Neural cell (in vitro differentiated cells): Measurements from ENCODE around the gene FGFBP2. TPM values are rescaled to one million over a fixed set of nuclear protein-coding genes. Genes with fewer than 3 reads are reported as not detected.

Experiments
- H2AFZ ChIP-seq: fragments of 200-600, 300-800 bp; sonication (generic), shearing (Covaris generic); 2 replicates; pipeline ENCODE4 v1.6.0; 2014; ENCODE audit warnings: low read depth, mild to moderate bottlenecking, antibody characterized with exemption, low read length, moderate library complexity
- H3F3A ChIP-seq: fragments of 200-600 bp; shearing (Covaris generic); 2 replicates; pipeline ENCODE4 v1.6.1; 2016; ENCODE audit warnings: mild to moderate bottlenecking, moderate library complexity, mixed read lengths, antibody characterized with exemption, low read length; ENCODE audit not compliant: insufficient read depth, poor library complexity, severe bottlenecking
- H3K27ac ChIP-seq: fragments of 200-600, 300-800 bp; sonication (generic), shearing (Covaris generic); 2 replicates; pipeline ENCODE4 v1.5.1; 2014; ENCODE audit warnings: mild to moderate bottlenecking, low read length, moderate library complexity
- H3K27me3 ChIP-seq: fragments of 300-800, 200-600 bp; sonication (generic), shearing (Covaris generic); 2 replicates; pipeline ENCODE4 v1.6.0; 2014; ENCODE audit warnings: mild to moderate bottlenecking, low read depth, low read length, moderate library complexity; ENCODE audit not compliant: insufficient read depth
- H3K36me3 ChIP-seq: fragments of 300-800, 200-600 bp; sonication (generic), shearing (Covaris generic); 2 replicates; pipeline ENCODE4 v1.5.1; 2014; ENCODE audit warnings: mild to moderate bottlenecking, antibody characterized with exemption, low read length, moderate library complexity; ENCODE audit not compliant: insufficient read depth
- H3K4me2 ChIP-seq: fragments of 300-800, 200-600 bp; sonication (generic), shearing (Covaris generic); 2 replicates; pipeline ENCODE4 v1.6.0; 2014; ENCODE audit warnings: mild to moderate bottlenecking, low read length
- H3K4me3 ChIP-seq: fragments of 300-800, 200-600 bp; sonication (generic), shearing (Covaris generic); 2 replicates; pipeline ENCODE4 v1.5.1; 2014; ENCODE audit warnings: mild to moderate bottlenecking, low read length, moderate library complexity
- H3K79me2 ChIP-seq: fragments of 200-600 bp; shearing (Covaris generic); replicated peaks from 2 replicates; pipeline ENCODE4 v1.6.0; 2014; ENCODE audit warnings: mild to moderate bottlenecking, low read length, moderate library complexity; ENCODE audit not compliant: insufficient read depth
- H3K9ac ChIP-seq: fragments of 300-800, 200-600 bp; sonication (generic), shearing (Covaris generic); 2 replicates; pipeline ENCODE4 v1.6.1; 2016; ENCODE audit warnings: mild to moderate bottlenecking, low read length, mixed read lengths
- H3K9me2 ChIP-seq: fragments of 200-600 bp; shearing (Covaris generic); 2 replicates; pipeline ENCODE4 v1.6.1; 2016; ENCODE audit warnings: mild to moderate bottlenecking, low read length, mixed read lengths; ENCODE audit not compliant: insufficient read depth
- H3K9me3 ChIP-seq: fragments of 200-600, 300-800 bp; sonication (generic), shearing (Covaris generic); 2 replicates; pipeline ENCODE4 v1.6.1; 2016; ENCODE audit warnings: mild to moderate bottlenecking, mixed run types, low read length, moderate library complexity, mixed read lengths
- H4K20me1 ChIP-seq: fragments of 200-600 bp; shearing (Covaris generic); 2 replicates; pipeline ENCODE4 v1.6.1; 2016; ENCODE audit warnings: mild to moderate bottlenecking, mixed run types; ENCODE audit not compliant: insufficient read depth
- EP300 ChIP-seq: fragments of 450-650 bp; conservative IDR thresholded peaks from 2 replicates; pipeline ENCODE4 v1.6.1; 2014; ENCODE audit warnings: antibody characterized with exemption, mild to moderate bottlenecking, moderate library complexity; ENCODE audit not compliant: poor library complexity, severe bottlenecking
- EZH2 ChIP-seq: fragments of 200-600, 300-800 bp; shearing (Covaris generic), sonication (generic); IDR thresholded peaks from 2 replicates; pipeline ENCODE4 v1.6.1; 2014; ENCODE audit warnings: antibody characterized with exemption, low read length, borderline replicate concordance, mild to moderate bottlenecking; ENCODE audit not compliant: insufficient read depth, poor library complexity, severe bottlenecking
- MXI1 ChIP-seq: fragments of 450-650 bp; conservative IDR thresholded peaks from 2 replicates; pipeline ENCODE4 v1.6.1; 2014; ENCODE audit warnings: antibody characterized with exemption, mild to moderate bottlenecking; ENCODE audit not compliant: poor library complexity, severe bottlenecking
- POLR2AphosphoS5 ChIP-seq: IDR thresholded peaks from 2 replicates; pipeline ENCODE4 v1.6.1; 2012
- RAD21 ChIP-seq: fragments of 450-650 bp; conservative IDR thresholded peaks from 2 replicates; pipeline ENCODE4 v1.6.1; 2014; ENCODE audit warnings: antibody characterized with exemption, mild to moderate bottlenecking, moderate library complexity
- SMC3 ChIP-seq: fragments of 450-650 bp; conservative IDR thresholded peaks from 2 replicates; pipeline ENCODE4 v1.6.1; 2014; ENCODE audit warnings: antibody characterized with exemption, mild to moderate bottlenecking, moderate library complexity; ENCODE audit not compliant: poor library complexity
- TAF1 ChIP-seq: IDR thresholded peaks from 2 replicates; pipeline ENCODE4 v1.6.1; 2012; ENCODE audit warnings: low read depth
- polyA plus RNA-seq: library from polyadenylated mRNA; depleted of rRNA; stranded (reverse); fragments of >200 nt; gene quantifications from 2 replicates; pipeline ENCODE4 v1.2.3, GENCODE V29; 2014
- TF ChIP-seq, protein P1 (sequence below): fragments of 450-650 bp; IDR thresholded peaks from 2 replicates; pipeline ENCODE4 v1.5.1; 2014; ENCODE audit warnings: antibody characterized with exemption, mild to moderate bottlenecking, moderate library complexity; ENCODE audit not compliant: poor library complexity, severe bottlenecking
- TF ChIP-seq, protein P2 (sequence below): IDR thresholded peaks from 2 replicates; pipeline ENCODE4 v1.6.1; 2012; ENCODE audit warnings: borderline replicate concordance

Gene FGFBP2
- polyA plus RNA-seq, 1 donor from 2014 or later, result not detected

DNA sequence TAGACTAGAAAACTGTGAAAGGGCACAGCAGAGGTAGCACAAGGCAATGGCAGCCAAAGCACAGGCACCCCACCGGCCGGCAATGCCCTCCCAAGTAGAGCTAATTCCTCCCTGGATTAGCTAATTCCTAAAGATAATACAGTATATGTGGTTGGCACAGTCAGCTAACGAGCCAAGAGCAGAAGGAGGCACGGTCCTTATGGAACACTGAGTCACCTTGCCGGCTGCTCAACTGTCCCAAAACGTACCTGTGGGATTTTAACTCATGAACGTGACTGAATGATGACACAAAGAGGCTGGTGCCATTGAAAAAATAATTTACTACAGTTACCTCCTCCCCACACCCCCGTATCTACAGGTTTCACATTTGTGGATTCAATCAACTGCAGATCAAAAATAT lies 15.3 kb downstream of the FGFBP2 start:
- Histone ChIP-seq H3K9ac (no peak overlapping the region), H4K20me1 (no peaks in the 10 kb centered on the region), H3K9me3 (no peaks in the 10 kb centered on the region), H3K4me3 (no peak overlapping the region), H3K4me2 (no peak overlapping the region), H3K36me3 (no peaks in the 10 kb centered on the region), H2AFZ (no peak overlapping the region), H3K79me2 (no peaks in the 10 kb centered on the region), H3K27me3 (no peaks in the 10 kb centered on the region), H3K9me2 (no peaks in the 10 kb centered on the region), H3F3A (no peaks in the 10 kb centered on the region), H3K27ac (no peak overlapping the region)
- TF ChIP-seq, protein P1, sequence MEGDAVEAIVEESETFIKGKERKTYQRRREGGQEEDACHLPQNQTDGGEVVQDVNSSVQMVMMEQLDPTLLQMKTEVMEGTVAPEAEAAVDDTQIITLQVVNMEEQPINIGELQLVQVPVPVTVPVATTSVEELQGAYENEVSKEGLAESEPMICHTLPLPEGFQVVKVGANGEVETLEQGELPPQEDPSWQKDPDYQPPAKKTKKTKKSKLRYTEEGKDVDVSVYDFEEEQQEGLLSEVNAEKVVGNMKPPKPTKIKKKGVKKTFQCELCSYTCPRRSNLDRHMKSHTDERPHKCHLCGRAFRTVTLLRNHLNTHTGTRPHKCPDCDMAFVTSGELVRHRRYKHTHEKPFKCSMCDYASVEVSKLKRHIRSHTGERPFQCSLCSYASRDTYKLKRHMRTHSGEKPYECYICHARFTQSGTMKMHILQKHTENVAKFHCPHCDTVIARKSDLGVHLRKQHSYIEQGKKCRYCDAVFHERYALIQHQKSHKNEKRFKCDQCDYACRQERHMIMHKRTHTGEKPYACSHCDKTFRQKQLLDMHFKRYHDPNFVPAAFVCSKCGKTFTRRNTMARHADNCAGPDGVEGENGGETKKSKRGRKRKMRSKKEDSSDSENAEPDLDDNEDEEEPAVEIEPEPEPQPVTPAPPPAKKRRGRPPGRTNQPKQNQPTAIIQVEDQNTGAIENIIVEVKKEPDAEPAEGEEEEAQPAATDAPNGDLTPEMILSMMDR, result no peak
- TF ChIP-seq RAD21 (no peak), MXI1 (no peak), POLR2AphosphoS5 (no peak), EZH2 (no peak), TAF1 (no peak), SMC3 (no peak), EP300 (no peak)
- TF ChIP-seq, protein P2, sequence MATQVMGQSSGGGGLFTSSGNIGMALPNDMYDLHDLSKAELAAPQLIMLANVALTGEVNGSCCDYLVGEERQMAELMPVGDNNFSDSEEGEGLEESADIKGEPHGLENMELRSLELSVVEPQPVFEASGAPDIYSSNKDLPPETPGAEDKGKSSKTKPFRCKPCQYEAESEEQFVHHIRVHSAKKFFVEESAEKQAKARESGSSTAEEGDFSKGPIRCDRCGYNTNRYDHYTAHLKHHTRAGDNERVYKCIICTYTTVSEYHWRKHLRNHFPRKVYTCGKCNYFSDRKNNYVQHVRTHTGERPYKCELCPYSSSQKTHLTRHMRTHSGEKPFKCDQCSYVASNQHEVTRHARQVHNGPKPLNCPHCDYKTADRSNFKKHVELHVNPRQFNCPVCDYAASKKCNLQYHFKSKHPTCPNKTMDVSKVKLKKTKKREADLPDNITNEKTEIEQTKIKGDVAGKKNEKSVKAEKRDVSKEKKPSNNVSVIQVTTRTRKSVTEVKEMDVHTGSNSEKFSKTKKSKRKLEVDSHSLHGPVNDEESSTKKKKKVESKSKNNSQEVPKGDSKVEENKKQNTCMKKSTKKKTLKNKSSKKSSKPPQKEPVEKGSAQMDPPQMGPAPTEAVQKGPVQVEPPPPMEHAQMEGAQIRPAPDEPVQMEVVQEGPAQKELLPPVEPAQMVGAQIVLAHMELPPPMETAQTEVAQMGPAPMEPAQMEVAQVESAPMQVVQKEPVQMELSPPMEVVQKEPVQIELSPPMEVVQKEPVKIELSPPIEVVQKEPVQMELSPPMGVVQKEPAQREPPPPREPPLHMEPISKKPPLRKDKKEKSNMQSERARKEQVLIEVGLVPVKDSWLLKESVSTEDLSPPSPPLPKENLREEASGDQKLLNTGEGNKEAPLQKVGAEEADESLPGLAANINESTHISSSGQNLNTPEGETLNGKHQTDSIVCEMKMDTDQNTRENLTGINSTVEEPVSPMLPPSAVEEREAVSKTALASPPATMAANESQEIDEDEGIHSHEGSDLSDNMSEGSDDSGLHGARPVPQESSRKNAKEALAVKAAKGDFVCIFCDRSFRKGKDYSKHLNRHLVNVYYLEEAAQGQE, result no peak

DNA sequence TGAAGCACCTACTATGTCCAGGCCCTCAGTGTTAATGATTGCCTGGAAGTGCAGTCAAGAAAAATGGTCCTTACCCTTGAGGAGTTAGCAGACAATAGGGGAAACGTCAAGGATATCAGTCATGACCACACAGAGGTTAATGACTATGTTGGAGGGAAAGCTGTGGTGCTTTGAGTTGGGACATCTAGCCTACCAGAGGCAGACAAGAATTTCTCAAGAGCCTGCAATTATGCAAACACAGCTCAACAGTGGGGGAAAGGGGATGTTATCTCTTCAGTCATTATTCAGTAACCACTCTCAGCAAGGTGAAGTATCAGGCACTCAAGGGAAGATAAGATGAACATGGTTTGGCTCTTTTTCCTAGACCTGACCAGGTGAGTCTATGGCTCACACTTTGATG lies 17.5 kb downstream of the FGFBP2 start:
- Histone ChIP-seq H3K9me3 (no peaks in the 10 kb centered on the region), H3K9me2 (no peaks in the 10 kb centered on the region), H3K9ac (no peak overlapping the region), H3K27me3 (no peaks in the 10 kb centered on the region), H3F3A (no peaks in the 10 kb centered on the region), H2AFZ (no peak overlapping the region), H3K27ac (no peak overlapping the region), H3K4me3 (no peak overlapping the region), H3K79me2 (no peaks in the 10 kb centered on the region), H3K4me2 (no peak overlapping the region), H4K20me1 (no peaks in the 10 kb centered on the region), H3K36me3 (no peaks in the 10 kb centered on the region)
- TF ChIP-seq, protein P2, result no peak
- TF ChIP-seq EP300, result no peak
- TF ChIP-seq, protein P1, result no peak
- no peak for TF ChIP-seq TAF1
- TF ChIP-seq SMC3, result no peak
- TF ChIP-seq POLR2AphosphoS5, result no peak
